H7 (cell line): Measurements from ENCODE around the gene ADGRG7. TPM values are rescaled to one million over a fixed set of nuclear protein-coding genes. Genes with fewer than 3 reads are reported as not detected.
"Not testable (repeated sequence)": the region's sequence is repeated elsewhere in the genome, so short reads cannot be mapped to it uniquely, and the experiment has no call there.

ENCODE experiments used
- DNase-seq: peaks from one replicate; pipeline ENCODE4 v3.0.0; 2012
- H3K27me3 ChIP-seq: 2 replicates; pipeline ENCODE4 v1.6.0; 2011; ENCODE audit warnings: mild to moderate bottlenecking, low read length; ENCODE audit not compliant: control insufficient read depth, insufficient read depth
- H3K36me3 ChIP-seq: replicated peaks from 2 replicates; pipeline ENCODE4 v1.5.1; 2011; ENCODE audit warnings: low read length; ENCODE audit not compliant: control insufficient read depth, insufficient read depth
- H3K4me3 ChIP-seq: 2 replicates; pipeline ENCODE4 v1.5.1; 2011; ENCODE audit warnings: low read depth, mild to moderate bottlenecking, control low read depth, low read length, moderate library complexity; ENCODE audit not compliant: insufficient read depth
- total RNA-seq: library from RNA; depleted of rRNA; stranded (reverse); fragments of >200 nt; shearing (Covaris generic); gene quantifications from 2 replicates; pipeline ENCODE4 v1.2.3, GENCODE V29; 2014; rRNA removed

ADGRG7 gene
- not detected in 2 replicates for total RNA-seq

- no peak for DNase-seq
- Histone ChIP-seq H3K27me3 (no peaks in the 10 kb centered on the region), H3K4me3 (no peak within 1 kb of the TSS), H3K36me3 (no peaks in the 10 kb centered on the region)
These were observed at the start of gene ADGRG7 for GRCh38 chr3:100609305-100609704. TSS of gene ADGRG7 (plus strand) at chr3:100609601. CDS start at chr3:100609857, 256 bp downstream.

DNA sequence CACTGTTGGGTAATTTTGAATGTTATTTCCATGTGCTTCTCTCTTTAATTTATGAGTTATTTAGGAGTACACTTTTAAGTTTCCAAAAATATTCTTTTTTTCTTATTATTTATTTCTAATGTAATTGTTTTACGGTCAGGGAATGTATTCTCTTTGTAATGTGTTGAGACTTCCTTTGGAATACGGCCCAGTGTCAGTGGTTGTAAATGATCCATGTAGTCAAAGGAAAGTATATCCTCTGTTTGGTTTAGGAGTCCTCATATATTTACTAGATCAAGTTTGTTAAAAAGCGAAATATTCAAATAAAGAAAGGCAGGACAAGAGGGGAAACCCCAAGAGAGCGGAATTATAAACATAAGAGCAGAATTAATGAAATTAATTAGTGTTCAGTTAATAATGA, 49.0 kb upstream of the ADGRG7 start:
- Histone ChIP-seq H3K36me3 (no peaks in the 10 kb centered on the region), H3K4me3 (no peak overlapping the region), H3K27me3 (no peaks in the 10 kb centered on the region)
- no peak for DNase-seq

DNA sequence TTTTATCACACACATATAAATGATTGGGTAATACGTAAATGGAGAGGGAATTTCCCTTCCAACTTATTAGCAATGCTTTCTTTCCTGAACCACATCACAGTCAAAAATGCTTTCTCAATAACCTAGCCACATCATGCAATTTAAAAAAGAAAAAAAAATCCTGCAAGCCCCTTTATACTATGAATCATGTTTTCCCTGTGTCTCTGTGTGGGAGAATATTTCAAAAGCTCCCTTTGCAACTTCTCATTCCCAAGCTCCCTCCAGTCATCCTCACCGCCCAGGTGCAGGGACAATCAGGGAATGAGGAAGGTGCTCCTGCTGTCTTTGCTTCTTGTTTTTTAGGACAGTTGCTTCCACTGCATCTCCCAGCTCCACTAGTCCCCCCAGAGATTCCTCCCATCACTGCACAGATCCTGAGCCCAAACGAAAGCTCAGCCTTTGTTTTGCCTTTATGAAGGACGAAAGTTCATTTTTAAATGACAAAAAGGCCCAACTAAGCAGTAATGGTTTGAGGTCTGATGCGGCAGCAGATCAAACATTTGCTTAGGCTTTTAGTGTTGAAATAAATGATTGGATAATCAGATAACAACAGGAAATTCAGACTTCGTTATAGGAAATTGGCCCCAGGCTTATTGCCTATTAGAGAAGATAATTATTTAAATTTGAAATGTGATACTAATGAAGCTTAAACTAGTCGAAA, 47.8 kb upstream of the ADGRG7 start:
- Histone ChIP-seq H3K27me3 (no peaks in the 10 kb centered on the region), H3K36me3 (no peaks in the 10 kb centered on the region), H3K4me3 (no peak overlapping the region)
- DNase-seq: peak; percentile 52

- no peaks in the 10 kb centered on the region for H3K36me3 ChIP-seq
- no peak overlapping the region for H3K4me3 ChIP-seq
- no peaks in the 10 kb centered on the region for H3K27me3 ChIP-seq
- DNase-seq: peak; percentile 8
These were observed 47.1 kb upstream of the ADGRG7 start for GRCh38 chr3:100562224-100562857.

GRCh38 chr3:100563228-100563627, 46.2 kb upstream of the ADGRG7 start:
- H3K27me3 ChIP-seq: no peaks in the 10 kb centered on the region
- no peak overlapping the region for H3K4me3 ChIP-seq
- H3K36me3 ChIP-seq: no peaks in the 10 kb centered on the region
- no peak for DNase-seq

GRCh38 chr3:100563652-100564211, 45.7 kb upstream of the ADGRG7 start:
- Histone ChIP-seq H3K27me3 (no peaks in the 10 kb centered on the region), H3K4me3 (no peak overlapping the region), H3K36me3 (no peaks in the 10 kb centered on the region)
- no peak for DNase-seq

GRCh38 chr3:100570811-100571210, 38.6 kb upstream of the ADGRG7 start:
- Histone ChIP-seq H3K4me3 (no peak overlapping the region), H3K36me3 (no peaks in the 10 kb centered on the region; the same call in 1 of the 2 replicates), H3K27me3 (no peaks in the 10 kb centered on the region)
- no peak for DNase-seq

GRCh38 chr3:100574536-100574935, 34.9 kb upstream of the ADGRG7 start:
- Histone ChIP-seq H3K4me3 (no peak overlapping the region), H3K27me3 (no peaks in the 10 kb centered on the region), H3K36me3 (no peaks in the 10 kb centered on the region; the same call in 1 of the 2 replicates)
- no peak for DNase-seq

- H3K4me3 ChIP-seq: no peak overlapping the region
- no peaks in the 10 kb centered on the region for H3K27me3 ChIP-seq
- no peaks in the 10 kb centered on the region for H3K36me3 ChIP-seq
- no peak for DNase-seq
These were observed 33.7 kb upstream of the ADGRG7 start for GRCh38 chr3:100575704-100576103.

DNA sequence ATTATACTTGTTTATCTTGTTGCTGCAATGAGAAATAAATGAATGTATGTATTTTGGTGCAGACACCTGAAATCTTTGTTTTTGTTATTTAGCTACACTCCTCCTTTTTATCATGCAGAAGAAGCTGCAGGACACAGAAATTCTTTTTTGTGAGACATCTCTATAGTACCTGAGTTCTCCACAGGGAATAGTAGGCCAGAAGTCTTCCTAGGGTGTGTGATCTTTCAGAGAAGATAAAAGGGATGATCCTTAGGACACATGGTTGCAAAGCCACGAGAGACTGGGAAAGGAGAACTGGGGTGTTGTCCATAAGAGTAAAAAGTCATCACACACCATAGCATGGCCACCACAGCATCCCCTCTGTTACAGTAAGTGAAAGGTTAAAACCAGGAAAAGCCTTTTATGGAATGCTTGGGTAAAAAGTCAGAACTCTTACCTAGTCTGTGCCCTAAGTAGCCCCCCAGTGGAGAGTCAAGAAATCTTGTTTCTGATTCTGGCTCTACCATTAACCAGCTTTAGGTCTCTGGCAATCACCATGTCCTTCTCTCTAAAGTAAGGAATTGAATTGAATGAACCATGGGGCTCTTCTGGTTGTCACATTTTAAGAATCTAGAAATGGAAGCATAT, 31.9 kb upstream of the ADGRG7 start:
- H3K4me3 ChIP-seq: no peak overlapping the region
- no peaks in the 10 kb centered on the region for H3K27me3 ChIP-seq
- DNase-seq: peak; percentile 11
- H3K36me3 ChIP-seq: no peaks in the 10 kb centered on the region

DNA sequence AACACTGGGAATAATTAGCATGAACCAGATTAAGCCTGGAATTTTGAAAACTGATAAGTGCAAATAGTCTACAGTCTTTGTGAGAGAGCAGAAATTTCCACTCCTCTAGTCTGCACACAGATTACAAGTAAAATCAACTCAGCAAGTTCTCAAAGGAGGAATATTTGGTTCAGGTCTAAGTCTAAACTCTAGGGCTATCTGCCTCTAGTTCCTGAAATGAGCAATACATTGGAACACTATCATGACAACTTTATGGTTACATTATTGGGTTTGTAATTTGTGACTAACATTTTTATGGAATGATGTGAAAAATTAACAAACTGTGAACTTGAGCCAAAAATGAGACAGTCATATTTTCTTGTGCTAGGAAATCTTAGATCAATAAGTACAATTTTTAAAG, 30.8 kb upstream of the ADGRG7 start:
- no peaks in the 10 kb centered on the region for H3K27me3 ChIP-seq
- no peak for DNase-seq

GRCh38 chr3:100580147-100580546, 29.3 kb upstream of the ADGRG7 start:
- Histone ChIP-seq H3K27me3 (no peaks in the 10 kb centered on the region), H3K4me3 (no peak overlapping the region), H3K36me3 (no peaks in the 10 kb centered on the region)
- DNase-seq: no peak

More for the DNA sequence above, 30.8 kb upstream of the ADGRG7 start:
- Histone ChIP-seq H3K36me3 (no peaks in the 10 kb centered on the region), H3K4me3 (no peak overlapping the region)

- H3K36me3 ChIP-seq: no peaks in the 10 kb centered on the region
- H3K4me3 ChIP-seq: no peak overlapping the region
- DNase-seq: no peak
- H3K27me3 ChIP-seq: no peaks in the 10 kb centered on the region
These were observed 27.8 kb upstream of the ADGRG7 start for GRCh38 chr3:100581650-100582049.

DNA sequence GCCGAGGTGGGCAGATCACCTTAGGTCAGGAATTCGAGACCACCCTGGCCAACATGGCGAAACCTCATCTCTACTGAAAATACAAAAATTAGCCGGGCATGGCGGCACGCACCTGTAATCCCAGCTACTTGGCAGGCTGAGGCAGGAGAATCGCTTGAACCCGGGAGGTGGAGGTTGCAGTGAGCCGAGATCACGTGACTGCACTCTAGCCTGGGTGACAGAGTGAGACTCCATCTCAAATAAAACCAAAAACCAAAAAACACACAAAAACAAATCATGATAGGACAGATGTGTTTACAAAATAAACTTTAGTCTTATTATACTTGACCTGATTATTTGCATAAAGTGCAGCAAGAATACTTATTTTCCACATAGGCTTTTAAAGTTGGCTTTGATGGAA, 27.2 kb upstream of the ADGRG7 start:
- H3K27me3 ChIP-seq, DNase-seq: not testable (repeated sequence)

More for the DNA sequence above, 27.2 kb upstream of the ADGRG7 start:
- not testable (repeated sequence) for H3K36me3 ChIP-seq, H3K4me3 ChIP-seq
